A549 (cell line): ENCODE results near the gene MOV10. TPM values are rescaled to one million over a fixed set of nuclear protein-coding genes. Genes with fewer than 3 reads are reported as not detected.

Source experiments
- ATAC-seq, 2 experiments: fragments of 200-7000 bp in 1 of 2; fragments of >200 bp in 1 of 2; cut with Nextera tagmentation in 1 of 2; cut with Tn5 transposase in 1 of 2; 3 replicates each; pipeline versions ENCODE4 v1.8.0 to v1.9.1; 2018 to 2020; ENCODE audit warnings: mild to moderate bottlenecking in 1 of 2, moderate library complexity in 1 of 2
- CTCF ChIA-PET: fragments of 300-600 bp; sonication (Branson Sonifier 250); formaldehyde crosslinking; extraction: SDS; loops from one replicate; lab custom pipeline; 2021; ENCODE audit warnings: antibody characterized with exemption, inconsistent platforms; lab: Yijun Ruan, JAX
- POLR2A ChIA-PET: fragments of 350-600 bp; formaldehyde crosslinking; extraction: SDS; loops from one replicate; lab custom pipeline; 2021; ENCODE audit warnings: antibody characterized with exemption, inconsistent platforms; lab: Yijun Ruan, JAX
- DNase-seq, 2 experiments: peaks; one replicate each; pipeline versions ENCODE4 v3.0.0 to v3.0.0-alpha.2; 2011 to 2016; ENCODE audit warnings: low read depth in 1 of 2, low spot score in 1 of 2
- FAIRE-seq: peaks from 2 replicates; lab custom pipeline; 2011; peaks lifted over from hg19 to GRCh38; lab: Jason Lieb, UNC
- H3K27ac ChIP-seq, 2 experiments: fragments of >200 bp; sonication (Bioruptor Twin); formaldehyde crosslinking; 3 replicates each; pipeline ENCODE4 v1.5.1; 2016 to 2017
- H3K4me1 ChIP-seq: fragments of >200 bp; sonication (Bioruptor Twin); formaldehyde crosslinking; 3 replicates; pipeline ENCODE4 v1.6.1; 2016
- H3K4me2 ChIP-seq: fragments of >200 bp; sonication (Bioruptor Twin); formaldehyde crosslinking; 3 replicates; pipeline ENCODE4 v1.6.1; 2016
- H3K4me3 ChIP-seq: fragments of >200 bp; sonication (Bioruptor Twin); formaldehyde crosslinking; 3 replicates; pipeline ENCODE4 v1.5.1; 2016
- H3K9me3 ChIP-seq: fragments of >200 bp; sonication (Bioruptor Twin); formaldehyde crosslinking; 3 replicates; pipeline ENCODE4 v1.6.1; 2016
- BCL3 ChIP-seq: fragments of >200 bp; sonication (Bioruptor Twin); formaldehyde crosslinking; IDR thresholded peaks from 3 replicates; pipeline ENCODE4 v1.6.1; 2016
- CBX2 ChIP-seq: fragments of 200-600 bp; sonication (generic); IDR thresholded peaks from 2 replicates; pipeline ENCODE4 v1.6.1; 2016; ENCODE audit warnings: low read depth, mild to moderate bottlenecking, borderline replicate concordance
- CHD2 ChIP-seq: fragments of 150-350 bp; IDR thresholded peaks from 2 replicates; pipeline ENCODE4 v1.6.1; 2014; ENCODE audit warnings: low read length; ENCODE audit not compliant: partially characterized antibody
- E2F6 ChIP-seq: IDR thresholded peaks from 2 replicates; pipeline ENCODE4 v1.6.1; 2012; ENCODE audit warnings: low read depth, borderline replicate concordance
- EHF ChIP-seq: fragments of 250-450 bp; sonication (Bioruptor Pico); IDR thresholded peaks from 2 replicates; pipeline ENCODE4 v1.5.0; 2020; ENCODE audit warnings: mild to moderate bottlenecking
- EHMT2 ChIP-seq: fragments of 200-600 bp; sonication (generic); IDR thresholded peaks from 2 replicates; pipeline ENCODE4 v1.6.1; 2016; ENCODE audit warnings: antibody characterized with exemption, low read depth, mild to moderate bottlenecking, moderate library complexity
- ESRRA ChIP-seq: fragments of 150-350 bp; IDR thresholded peaks from 2 replicates; pipeline ENCODE4 v1.6.1; 2014; ENCODE audit warnings: mild to moderate bottlenecking, low read length, borderline replicate concordance
- FOSL2 ChIP-seq, 2 experiments: fragments of 450-650 bp in 1 of 2; fragments of >200 bp in 1 of 2; sonication (Bioruptor Twin) in 1 of 2; formaldehyde crosslinking; IDR thresholded peaks; 2 replicates each; pipeline versions ENCODE4 v1.5.0 to v1.6.1; 2016 to 2020; ENCODE audit warnings: mild to moderate bottlenecking in 1 of 2, moderate library complexity in 1 of 2
- FOXS1 ChIP-seq: fragments of 250-450 bp; sonication (Bioruptor Pico); IDR thresholded peaks from 2 replicates; pipeline ENCODE4 v1.5.0; 2020; ENCODE audit warnings: mild to moderate bottlenecking, moderate library complexity
- HMGXB4 ChIP-seq: fragments of 250-450 bp; sonication (Bioruptor Pico); IDR thresholded peaks from 2 replicates; pipeline ENCODE4 v1.5.0; 2021; ENCODE audit warnings: mild to moderate bottlenecking, moderate library complexity, borderline replicate concordance
- HOXB13 ChIP-seq: fragments of 250-450 bp; sonication (Bioruptor Pico); IDR thresholded peaks from 2 replicates; pipeline ENCODE4 v1.5.0; 2020; ENCODE audit warnings: low read depth, mild to moderate bottlenecking, moderate library complexity
- HOXB5 ChIP-seq: fragments of 250-450 bp; sonication (Bioruptor Pico); IDR thresholded peaks from 2 replicates; pipeline ENCODE4 v1.5.0; 2020; ENCODE audit warnings: mild to moderate bottlenecking, moderate library complexity
- JUN ChIP-seq, 2 experiments: fragments of >200 bp; sonication (Bioruptor Twin); formaldehyde crosslinking; IDR thresholded peaks; 2 replicates in 1 of 2; 3 replicates in 1 of 2; pipeline ENCODE4 v1.6.1; 2016 to 2017
- MAZ ChIP-seq: fragments of 150-350 bp; IDR thresholded peaks from 2 replicates; pipeline ENCODE4 v1.6.1; 2014; ENCODE audit warnings: antibody characterized with exemption, low read depth, low read length, borderline replicate concordance
- NPAS2 ChIP-seq: fragments of 250-450 bp; sonication (Bioruptor Pico); IDR thresholded peaks from 2 replicates; pipeline ENCODE4 v1.8.0; 2022; ENCODE audit warnings: mild to moderate bottlenecking, moderate library complexity, borderline replicate concordance
- PBX3 ChIP-seq: IDR thresholded peaks from 2 replicates; pipeline ENCODE4 v1.6.1; 2012
- TFCP2L1 ChIP-seq: fragments of 250-450 bp; sonication (Bioruptor Pico); IDR thresholded peaks from 2 replicates; pipeline ENCODE4 v1.5.0; 2021; ENCODE audit warnings: mild to moderate bottlenecking
- WGBS: methylation state at CpG from one replicate; pipeline ENCODE4 v1.1.6; 2017; ENCODE audit errors: missing lambda C conversion rate; 5-methylcytosine and 5-hydroxymethylcytosine counted together
- polyA plus RNA-seq, 4 experiments: library from polyadenylated mRNA; depleted of rRNA in 3 of 4; stranded (reverse); fragments of >200 nt; fragmentation: RNase III in 1 of 4; extraction: RNeasy Plus Mini Kit Qiagen cat#74134 plus additional on column Dnase treatment in 1 of 4; gene quantifications; 2 replicates in 3 of 4; 3 replicates in 1 of 4; pipeline ENCODE4 v1.2.3, GENCODE V29; 2011 to 2017

The MOV10 gene
- polyA plus RNA-seq, 2 of the 4 experiments (the other 2 are of a cell fraction), result 27.3 to 37.3 TPM

GRCh38 chr1:112713466-112714312 is 39.2 kb downstream of the MOV10 start:
- Histone ChIP-seq H3K9me3 (no peaks in the 10 kb centered on the region), H3K4me1 (peaks cover 4% of the 10 kb centered on the region; the same call in 2 of the 3 replicates), H3K27ac (peak overlapping the region in 1 of 2 experiments; percentile 84; a peak in 1 of 6 replicates), H3K4me2 (peak overlapping the region; percentile 96), H3K4me3 (no peak overlapping the region; the same call in 1 of the 3 replicates)
- ATAC-seq (no peak), FAIRE-seq (no peak), DNase-seq (no peak)
- WGBS, result 91% methylated on average over 9 of the region's 14 CpGs
- TF ChIP-seq EHMT2, result no peak
- no peak for TF ChIP-seq E2F6
- no peak for TF ChIP-seq HMGXB4 (CRISPR knock-in tag)
- no peak for TF ChIP-seq BCL3
- no peak for TF ChIP-seq HOXB13 (CRISPR knock-in tag)
- TF ChIP-seq PBX3, result no peak
- no peak for TF ChIP-seq EHF
- no peak for TF ChIP-seq FOXS1 (CRISPR knock-in tag)
- TF ChIP-seq FOSL2 (IDR thresholded peaks at IDR 0.05), result no peak
- no peak for TF ChIP-seq FOSL2 (CRISPR knock-in tag; IDR thresholded peaks at IDR 0.05)
- no peak for TF ChIP-seq HOXB5 (CRISPR knock-in tag)
- TF ChIP-seq CBX2, result no peak
- TF ChIP-seq TFCP2L1 (CRISPR knock-in tag), result no peak
- no peak for TF ChIP-seq CHD2
- no peak for TF ChIP-seq NPAS2 (CRISPR knock-in tag)
- no peak for TF ChIP-seq JUN (IDR thresholded peaks at IDR 0.05)
- TF ChIP-seq MAZ, result no peak
- POLR2A ChIA-PET, result no interaction called here
- CTCF ChIA-PET, result interaction anchor here (4.1 to 18.0 kb wide), 2 partner anchors 10 to 90 kb away, joined by 18 to 576 read pairs; no protein-coding TSS in a partner anchor

GRCh38 chr1:112714313-112715263 is 40.1 kb downstream of the MOV10 start:
- FAIRE-seq (no peak), DNase-seq (no peak), ATAC-seq (peak; percentile 16 to 20)
- Histone ChIP-seq H3K4me3 (peak overlapping the region; percentile 72), H3K4me2 (peak overlapping the region; percentile 96), H3K9me3 (no peaks in the 10 kb centered on the region), H3K4me1 (peaks cover 4% of the 10 kb centered on the region; the same call in 2 of the 3 replicates), H3K27ac (peak overlapping the region; percentile 55 to 84; a peak in 5 of 6 replicates)
- ChIA-PET CTCF (interaction anchor here (0.9 to 18.0 kb wide), 16 partner anchors 7 to 358 kb away, joined by 3 to 576 read pairs (median 12); partner anchors contain the start of genes LRIG2 and MOV10), POLR2A (interaction anchor here (0.7 to 1.9 kb wide), 3 partner anchors 242 to 358 kb away, joined by 3 to 12 read pairs (median 3); partner anchors contain the start of gene LRIG2)
- TF ChIP-seq HOXB5 (CRISPR knock-in tag) (no peak), ESRRA (no peak)
- 14% methylated on average over 24 of the region's 86 CpGs for WGBS
